IMR-90 (cell line): ENCODE results near the gene AMDHD2.

Experiments
- CEBPB ChIP-seq: IDR thresholded peaks from 2 replicates; pipeline ENCODE4 v1.6.1; 2012; ENCODE audit warnings: low read depth, low read length, improper control_type of control experiment
- CHD1 ChIP-seq: IDR thresholded peaks from 2 replicates; pipeline ENCODE4 v1.6.1; 2012; ENCODE audit warnings: low read depth, low read length, improper control_type of control experiment
- MAFK ChIP-seq: IDR thresholded peaks from 2 replicates; pipeline ENCODE4 v1.6.1; 2012; ENCODE audit warnings: low read depth, low read length, improper control_type of control experiment
- MAZ ChIP-seq: IDR thresholded peaks from 2 replicates; pipeline ENCODE4 v1.6.1; 2012; ENCODE audit warnings: low read depth, mild to moderate bottlenecking, low read length, improper control_type of control experiment, moderate library complexity, borderline replicate concordance
- MXI1 ChIP-seq: IDR thresholded peaks from 2 replicates; pipeline ENCODE4 v1.6.1; 2012; ENCODE audit warnings: low read depth, mild to moderate bottlenecking, low read length, moderate library complexity, borderline replicate concordance
- NFE2L2 ChIP-seq: fragments of 150-350 bp; IDR thresholded peaks from 2 replicates; pipeline ENCODE4 v1.6.1; 2016; ENCODE audit warnings: low read depth, mild to moderate bottlenecking, low read length
- POLR2A ChIP-seq: IDR thresholded peaks from 2 replicates; pipeline ENCODE4 v1.6.1; 2012; ENCODE audit warnings: mild to moderate bottlenecking, low read depth, low read length
- RAD21 ChIP-seq: IDR thresholded peaks from 2 replicates; pipeline ENCODE4 v1.6.1; 2012; ENCODE audit warnings: low read length, improper control_type of control experiment
- RCOR1 ChIP-seq: IDR thresholded peaks from 2 replicates; pipeline ENCODE4 v1.6.1; 2012; ENCODE audit warnings: mild to moderate bottlenecking, low read length, improper control_type of control experiment; ENCODE audit not compliant: insufficient replicate concordance
- RFX5 ChIP-seq: IDR thresholded peaks from 2 replicates; pipeline ENCODE4 v1.8.0; 2012; ENCODE audit warnings: low read depth, mild to moderate bottlenecking, low read length, moderate library complexity
- TF ChIP-seq, protein P1 (sequence below): conservative IDR thresholded peaks from 2 replicates; pipeline ENCODE4 v1.5.1; 2012; ENCODE audit warnings: mild to moderate bottlenecking, low read depth, low read length, improper control_type of control experiment
- TF ChIP-seq, protein P2 (sequence below): fragments of 150-350 bp; IDR thresholded peaks from 2 replicates; pipeline ENCODE4 v1.6.1; 2017; ENCODE audit warnings: mild to moderate bottlenecking, antibody characterized with exemption, low read length, low read depth
- TF ChIP-seq, protein P3 (sequence below): fragments of 150-350 bp; IDR thresholded peaks from 2 replicates; pipeline ENCODE4 v1.6.1; 2016; ENCODE audit warnings: low read depth, mild to moderate bottlenecking, low read length, moderate library complexity, borderline replicate concordance

DNA sequence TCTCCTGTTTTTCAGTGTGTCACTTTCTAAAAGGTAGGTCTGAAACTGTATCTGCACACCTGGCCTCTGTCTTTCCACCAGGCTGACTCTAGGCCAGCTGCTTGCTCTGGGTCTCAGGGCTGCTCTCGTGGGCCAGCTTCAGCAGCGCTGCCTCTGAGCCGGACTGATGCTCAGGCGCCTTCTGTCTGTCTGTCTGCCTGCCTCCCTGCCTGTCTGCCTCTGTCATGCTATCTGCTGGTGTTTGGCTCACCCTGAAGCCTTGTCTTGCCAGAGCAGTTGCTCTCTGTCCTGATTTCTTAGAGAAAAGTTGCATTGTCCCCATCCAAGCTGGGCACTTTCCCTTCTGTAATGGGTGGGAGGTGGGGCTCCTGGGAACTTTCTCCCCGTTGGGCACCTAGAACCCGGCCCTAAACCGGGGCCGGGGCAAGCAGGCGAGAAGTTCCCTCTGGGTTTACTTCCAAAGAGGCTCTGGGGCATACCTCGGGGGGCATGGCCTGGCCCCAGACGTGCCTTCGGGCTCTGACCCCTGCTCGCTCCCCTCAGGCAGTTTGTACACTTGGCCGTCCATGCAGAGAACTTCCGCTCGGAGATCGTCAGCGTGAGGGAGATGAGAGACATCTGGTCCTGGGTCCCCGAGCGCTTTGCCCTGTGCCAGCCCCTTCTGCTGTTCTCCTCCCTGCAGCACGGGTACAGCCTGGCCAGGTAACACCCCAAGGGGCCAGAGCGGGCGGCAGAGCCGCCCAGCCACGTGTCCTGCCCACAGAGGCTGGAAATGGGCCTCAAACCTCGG, 22.3 kb upstream of the AMDHD2 start:
- TF ChIP-seq, protein P1, sequence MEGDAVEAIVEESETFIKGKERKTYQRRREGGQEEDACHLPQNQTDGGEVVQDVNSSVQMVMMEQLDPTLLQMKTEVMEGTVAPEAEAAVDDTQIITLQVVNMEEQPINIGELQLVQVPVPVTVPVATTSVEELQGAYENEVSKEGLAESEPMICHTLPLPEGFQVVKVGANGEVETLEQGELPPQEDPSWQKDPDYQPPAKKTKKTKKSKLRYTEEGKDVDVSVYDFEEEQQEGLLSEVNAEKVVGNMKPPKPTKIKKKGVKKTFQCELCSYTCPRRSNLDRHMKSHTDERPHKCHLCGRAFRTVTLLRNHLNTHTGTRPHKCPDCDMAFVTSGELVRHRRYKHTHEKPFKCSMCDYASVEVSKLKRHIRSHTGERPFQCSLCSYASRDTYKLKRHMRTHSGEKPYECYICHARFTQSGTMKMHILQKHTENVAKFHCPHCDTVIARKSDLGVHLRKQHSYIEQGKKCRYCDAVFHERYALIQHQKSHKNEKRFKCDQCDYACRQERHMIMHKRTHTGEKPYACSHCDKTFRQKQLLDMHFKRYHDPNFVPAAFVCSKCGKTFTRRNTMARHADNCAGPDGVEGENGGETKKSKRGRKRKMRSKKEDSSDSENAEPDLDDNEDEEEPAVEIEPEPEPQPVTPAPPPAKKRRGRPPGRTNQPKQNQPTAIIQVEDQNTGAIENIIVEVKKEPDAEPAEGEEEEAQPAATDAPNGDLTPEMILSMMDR: no peak
- TF ChIP-seq POLR2A: no peak
- TF ChIP-seq CHD1: no peak
- TF ChIP-seq NFE2L2: no peak
- TF ChIP-seq MAFK: no peak
- TF ChIP-seq, protein P2, sequence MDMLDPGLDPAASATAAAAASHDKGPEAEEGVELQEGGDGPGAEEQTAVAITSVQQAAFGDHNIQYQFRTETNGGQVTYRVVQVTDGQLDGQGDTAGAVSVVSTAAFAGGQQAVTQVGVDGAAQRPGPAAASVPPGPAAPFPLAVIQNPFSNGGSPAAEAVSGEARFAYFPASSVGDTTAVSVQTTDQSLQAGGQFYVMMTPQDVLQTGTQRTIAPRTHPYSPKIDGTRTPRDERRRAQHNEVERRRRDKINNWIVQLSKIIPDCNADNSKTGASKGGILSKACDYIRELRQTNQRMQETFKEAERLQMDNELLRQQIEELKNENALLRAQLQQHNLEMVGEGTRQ: no peak
- TF ChIP-seq MXI1: no peak
- TF ChIP-seq MAZ: no peak
- TF ChIP-seq, protein P3, sequence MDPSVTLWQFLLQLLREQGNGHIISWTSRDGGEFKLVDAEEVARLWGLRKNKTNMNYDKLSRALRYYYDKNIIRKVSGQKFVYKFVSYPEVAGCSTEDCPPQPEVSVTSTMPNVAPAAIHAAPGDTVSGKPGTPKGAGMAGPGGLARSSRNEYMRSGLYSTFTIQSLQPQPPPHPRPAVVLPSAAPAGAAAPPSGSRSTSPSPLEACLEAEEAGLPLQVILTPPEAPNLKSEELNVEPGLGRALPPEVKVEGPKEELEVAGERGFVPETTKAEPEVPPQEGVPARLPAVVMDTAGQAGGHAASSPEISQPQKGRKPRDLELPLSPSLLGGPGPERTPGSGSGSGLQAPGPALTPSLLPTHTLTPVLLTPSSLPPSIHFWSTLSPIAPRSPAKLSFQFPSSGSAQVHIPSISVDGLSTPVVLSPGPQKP: no peak
- TF ChIP-seq CEBPB: no peak
- no peak for TF ChIP-seq RFX5
- TF ChIP-seq RCOR1: no peak
- TF ChIP-seq RAD21: no peak
